Nephron (organoid): Measurements from ENCODE around the gene BRINP1.
A peak's percentile ranks its signal among the peaks of the same experiment; 100 is the strongest.

Experiments
- H3K27ac Mint-ChIP-seq, 3 experiments: 2 replicates each; pipeline ENCODE4 v1.8.0; 2020; ENCODE audit warnings: mixed read lengths in 3 of 3, mild to moderate bottlenecking in 2 of 3, moderate library complexity in 1 of 3
- H3K27me3 Mint-ChIP-seq: 2 replicates; pipeline ENCODE4 v1.8.0; 2021; ENCODE audit warnings: low read depth, mild to moderate bottlenecking, moderate library complexity, mixed read lengths
- H3K36me3 Mint-ChIP-seq: 2 replicates; pipeline ENCODE4 v1.8.0; 2020; ENCODE audit warnings: low read depth, mixed read lengths
- H3K4me1 Mint-ChIP-seq: 2 replicates; pipeline ENCODE4 v1.8.0; 2020; ENCODE audit warnings: mixed read lengths
- H3K4me3 Mint-ChIP-seq, 3 experiments: 2 replicates each; pipeline ENCODE4 v1.8.0; 2020; ENCODE audit warnings: mild to moderate bottlenecking in 3 of 3, mixed read lengths in 3 of 3, moderate library complexity in 2 of 3
- H3K9me3 Mint-ChIP-seq: 2 replicates; pipeline ENCODE4 v1.8.0; 2020; ENCODE audit warnings: mixed read lengths
- TF ChIP-seq, protein P1 (sequence below), 3 experiments: fragments of 200-600 bp; sonication (generic); IDR thresholded peaks; one replicate each; pipeline ENCODE4 v1.5.0; 2021; ENCODE audit warnings: antibody characterized with exemption in 3 of 3; ENCODE audit not compliant: unreplicated experiment in 3 of 3

Gene BRINP1

DNA sequence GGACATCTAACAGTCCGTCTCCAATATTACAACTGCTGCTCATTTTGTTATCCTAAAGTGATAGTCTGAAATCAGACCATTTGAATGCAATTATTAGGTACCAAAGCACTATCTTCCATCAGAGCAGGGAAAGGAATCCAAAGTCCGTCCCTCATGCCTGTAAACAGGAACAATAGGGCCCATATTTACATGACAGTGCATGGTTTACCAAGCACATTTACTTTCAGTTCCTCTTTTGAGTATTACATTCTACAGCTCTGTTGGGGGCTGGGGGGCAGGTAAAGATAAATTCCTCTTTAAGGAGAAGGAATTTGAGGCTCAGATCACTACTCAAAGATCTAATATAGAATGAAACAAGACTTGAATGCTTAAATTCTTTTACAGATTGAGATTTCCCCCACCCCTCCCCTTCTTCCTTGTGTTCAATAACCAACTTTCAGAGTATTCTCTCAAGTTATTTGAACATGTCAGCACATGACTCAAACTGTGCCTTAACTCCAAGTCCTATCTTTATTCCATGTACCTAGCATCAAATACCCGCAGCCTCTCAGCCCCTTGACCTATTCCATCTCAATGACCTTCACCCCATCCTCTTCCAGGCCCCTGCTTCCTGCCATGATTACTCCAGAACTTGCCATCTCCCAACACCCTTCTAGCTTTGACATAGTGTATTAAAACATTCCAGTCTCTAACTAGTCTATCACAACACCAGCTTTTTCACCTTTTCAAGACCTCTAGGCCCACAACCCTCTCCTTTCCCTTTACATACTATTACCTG, 71.0 kb downstream of the BRINP1 start:
- Mint-ChIP-seq H3K4me3 (no peak overlapping the region), H3K27ac (no peak overlapping the region), H3K9me3 (no peaks in the 10 kb centered on the region), H3K4me1 (no peaks in the 10 kb centered on the region), H3K36me3 (peaks cover 4% of the 10 kb centered on the region), H3K27me3 (no peaks in the 10 kb centered on the region)
- TF ChIP-seq, protein P1, sequence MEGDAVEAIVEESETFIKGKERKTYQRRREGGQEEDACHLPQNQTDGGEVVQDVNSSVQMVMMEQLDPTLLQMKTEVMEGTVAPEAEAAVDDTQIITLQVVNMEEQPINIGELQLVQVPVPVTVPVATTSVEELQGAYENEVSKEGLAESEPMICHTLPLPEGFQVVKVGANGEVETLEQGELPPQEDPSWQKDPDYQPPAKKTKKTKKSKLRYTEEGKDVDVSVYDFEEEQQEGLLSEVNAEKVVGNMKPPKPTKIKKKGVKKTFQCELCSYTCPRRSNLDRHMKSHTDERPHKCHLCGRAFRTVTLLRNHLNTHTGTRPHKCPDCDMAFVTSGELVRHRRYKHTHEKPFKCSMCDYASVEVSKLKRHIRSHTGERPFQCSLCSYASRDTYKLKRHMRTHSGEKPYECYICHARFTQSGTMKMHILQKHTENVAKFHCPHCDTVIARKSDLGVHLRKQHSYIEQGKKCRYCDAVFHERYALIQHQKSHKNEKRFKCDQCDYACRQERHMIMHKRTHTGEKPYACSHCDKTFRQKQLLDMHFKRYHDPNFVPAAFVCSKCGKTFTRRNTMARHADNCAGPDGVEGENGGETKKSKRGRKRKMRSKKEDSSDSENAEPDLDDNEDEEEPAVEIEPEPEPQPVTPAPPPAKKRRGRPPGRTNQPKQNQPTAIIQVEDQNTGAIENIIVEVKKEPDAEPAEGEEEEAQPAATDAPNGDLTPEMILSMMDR (IDR thresholded peaks at IDR 0.05; ENCODE audit: unreplicated experiment in 3 of 3), result no peak

GRCh38 chr9:119291554-119291953, 77.7 kb downstream of the BRINP1 start:
- TF ChIP-seq, protein P1 (IDR thresholded peaks at IDR 0.05; ENCODE audit: unreplicated experiment in 3 of 3), result no peak
- Mint-ChIP-seq H3K36me3 (no peaks in the 10 kb centered on the region), H3K27ac (no peak overlapping the region), H3K4me1 (no peaks in the 10 kb centered on the region), H3K4me3 (no peak overlapping the region), H3K27me3 (no peaks in the 10 kb centered on the region), H3K9me3 (no peaks in the 10 kb centered on the region)

DNA sequence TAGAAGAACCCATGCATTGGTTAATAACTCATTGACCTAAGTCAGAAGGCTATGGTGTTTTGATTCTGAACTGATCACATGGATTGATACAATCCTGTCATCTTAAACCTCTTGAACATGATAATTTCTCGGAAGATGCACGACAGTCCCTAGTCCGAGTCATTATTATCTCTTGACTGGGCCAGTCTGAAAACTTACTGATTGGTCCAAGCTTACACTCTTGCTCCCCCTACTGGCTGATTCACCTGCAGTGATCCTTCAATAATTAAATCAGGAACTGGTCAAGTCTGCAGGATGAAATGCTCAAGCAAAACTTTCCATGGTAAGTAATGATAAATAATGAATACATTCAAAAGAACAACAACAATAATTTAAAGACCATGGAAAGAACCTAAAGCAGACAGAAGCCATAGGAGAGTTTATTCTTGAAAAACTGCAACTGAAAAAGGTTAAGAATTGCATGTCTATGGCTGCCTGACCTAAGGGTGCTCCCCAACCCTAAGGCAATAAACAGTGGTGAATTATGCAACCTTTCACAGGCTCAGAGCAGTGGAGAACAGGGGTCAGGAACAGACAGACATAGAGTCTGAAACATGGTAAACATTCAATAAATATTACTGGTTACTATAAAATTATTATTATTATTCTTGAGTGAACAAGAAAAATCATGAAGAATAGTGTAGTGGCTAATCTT, 79.3 kb downstream of the BRINP1 start:
- TF ChIP-seq, protein P1 (IDR thresholded peaks at IDR 0.05; ENCODE audit: unreplicated experiment in 3 of 3), result peak; percentile 62 to 76 (median 75)
- Mint-ChIP-seq H3K27me3 (no peaks in the 10 kb centered on the region), H3K4me1 (peaks cover 2% of the 10 kb centered on the region), H3K9me3 (no peaks in the 10 kb centered on the region), H3K4me3 (no peak overlapping the region), H3K27ac (no peak overlapping the region), H3K36me3 (no peaks in the 10 kb centered on the region)

GRCh38 chr9:119284587-119285337, 84.5 kb downstream of the BRINP1 start:
- H3K9me3 Mint-ChIP-seq, result no peaks in the 10 kb centered on the region
- H3K36me3 Mint-ChIP-seq, result no peaks in the 10 kb centered on the region
- no peak overlapping the region for H3K4me3 Mint-ChIP-seq
- H3K27ac Mint-ChIP-seq, result peak overlapping the region; percentile 41 to 68 (median 50)
- peaks cover 11% of the 10 kb centered on the region for H3K27me3 Mint-ChIP-seq
- TF ChIP-seq, protein P1 (IDR thresholded peaks at IDR 0.05; ENCODE audit: unreplicated experiment in 3 of 3), result no peak
- peaks cover 45% of the 10 kb centered on the region for H3K4me1 Mint-ChIP-seq

- Mint-ChIP-seq H3K27me3 (peaks cover 11% of the 10 kb centered on the region), H3K4me3 (peak overlapping the region; percentile 6 to 27 (median 15)), H3K27ac (peak overlapping the region; percentile 41 to 68 (median 52)), H3K9me3 (no peaks in the 10 kb centered on the region), H3K36me3 (no peaks in the 10 kb centered on the region), H3K4me1 (peaks cover 46% of the 10 kb centered on the region)
- TF ChIP-seq, protein P1 (IDR thresholded peaks at IDR 0.05; ENCODE audit: unreplicated experiment in 3 of 3), result peak; percentile 43 to 47 (median 45)
These were observed 85.1 kb downstream of the BRINP1 start for GRCh38 chr9:119284118-119284517.
